T-helper 2 cell (primary cell): ENCODE data around the gene KCTD20.

Source experiments
- DNase-seq, 5 experiments: peaks; one replicate each; pipeline versions ENCODE4 v3.0.0 to v3.0.0-alpha.2; 2012 to 2022

Gene KCTD20

DNA sequence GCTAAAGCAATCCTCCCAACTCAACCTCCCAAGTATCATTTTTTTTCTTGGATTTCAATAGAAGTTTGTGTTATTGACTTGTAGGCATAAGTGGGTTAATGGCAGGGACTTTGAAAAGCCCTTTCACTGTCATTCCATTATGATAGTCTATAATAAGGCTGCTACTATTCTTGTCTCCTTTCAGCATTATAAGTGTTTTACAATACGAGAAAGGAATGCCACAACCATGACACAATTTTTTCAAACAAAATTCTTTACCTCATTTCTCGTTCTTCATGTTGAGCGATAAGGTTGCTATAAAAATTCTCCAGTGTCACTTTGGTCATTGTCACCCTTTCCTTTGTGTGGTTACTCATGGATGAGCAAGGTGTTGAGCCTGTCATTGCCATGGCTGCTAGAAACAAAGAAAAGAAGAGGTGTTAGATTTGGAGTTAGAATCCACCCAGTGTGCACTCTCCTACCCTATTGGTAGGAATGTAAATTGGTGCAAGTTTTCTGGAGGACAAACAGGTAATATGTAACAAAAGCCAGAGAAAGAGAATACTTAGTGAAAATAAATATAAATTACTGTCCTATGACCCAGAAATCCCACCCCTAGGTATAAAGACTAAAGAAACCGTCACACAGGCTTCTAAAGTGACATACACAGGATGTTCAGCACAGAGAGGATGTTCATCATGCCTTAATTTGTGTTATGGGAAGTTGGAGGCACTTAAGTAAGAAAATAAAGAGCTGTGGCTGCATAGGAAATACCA lies 97.2 kb downstream of the KCTD20 start:
- peak in 2 of 5 experiments; percentile 25 to 56 for DNase-seq
